HG03558 (cell line): Measurements from ENCODE around the gene PLCL2.

Experiments used
- ATAC-seq: cut with Tn5 transposase; IDR thresholded peaks from one replicate; pipeline ENCODE4 v1.9.1; 2021; ENCODE audit warnings: moderate number of reproducible peaks; ENCODE audit not compliant: unreplicated experiment; ENCODE audit errors: extremely low read depth

Gene PLCL2

GRCh38 chr3:16999161-16999560 lies 114.4 kb downstream of the PLCL2 start:
- no peak for ATAC-seq

- ATAC-seq, result no peak
Observed at GRCh38 chr3:16999871-17000270, 115.1 kb downstream of the PLCL2 start.

GRCh38 chr3:17003457-17003856 lies 118.7 kb downstream of the PLCL2 start:
- no peak for ATAC-seq

- no peak for ATAC-seq
Observed at GRCh38 chr3:17006132-17006852, 121.5 kb downstream of the PLCL2 start.

GRCh38 chr3:17007284-17007683 lies 122.5 kb downstream of the PLCL2 start:
- ATAC-seq, result no peak

GRCh38 chr3:17009826-17010225 lies 125.1 kb downstream of the PLCL2 start:
- ATAC-seq, result no peak

GRCh38 chr3:17011728-17012338 lies 127.1 kb downstream of the PLCL2 start:
- no peak for ATAC-seq

- no peak for ATAC-seq
Observed at GRCh38 chr3:17013050-17013449, 128.3 kb downstream of the PLCL2 start.

GRCh38 chr3:17013571-17013970 lies 128.8 kb downstream of the PLCL2 start:
- no peak for ATAC-seq

- no peak for ATAC-seq
Observed at GRCh38 chr3:17014284-17014683, 129.5 kb downstream of the PLCL2 start.

- no peak for ATAC-seq
Observed at GRCh38 chr3:17014709-17015108, 130.0 kb downstream of the PLCL2 start.

- no peak for ATAC-seq
Observed at GRCh38 chr3:17021614-17022013, 136.9 kb downstream of the PLCL2 start.

- peak; percentile 87 for ATAC-seq
Observed at GRCh38 chr3:17023006-17023664, 138.4 kb downstream of the PLCL2 start.

GRCh38 chr3:17025594-17026139 lies 140.9 kb downstream of the PLCL2 start:
- no peak for ATAC-seq

- ATAC-seq, result no peak
Observed at GRCh38 chr3:17027318-17027717, 142.6 kb downstream of the PLCL2 start.

GRCh38 chr3:17028363-17028762 lies 143.6 kb downstream of the PLCL2 start:
- ATAC-seq, result no peak

GRCh38 chr3:17030438-17030837 lies 145.7 kb downstream of the PLCL2 start:
- no peak for ATAC-seq

GRCh38 chr3:17030956-17031652 lies 146.3 kb downstream of the PLCL2 start:
- no peak for ATAC-seq

GRCh38 chr3:17032407-17033034 lies 147.8 kb downstream of the PLCL2 start:
- no peak for ATAC-seq

- ATAC-seq, result no peak
Observed at GRCh38 chr3:17033516-17034168, 148.9 kb downstream of the PLCL2 start.
